Gastrocnemius medialis (tissue), 4 donors: ENCODE measurements around the gene INPP4B.

Experiments used
- CTCF ChIP-seq, 5 experiments: fragments of 450-650 bp in 3 of 5; fragments of 200-600 bp in 2 of 5; sonication (generic) in 2 of 5; IDR thresholded peaks in 4 of 5; conservative IDR thresholded peaks in 1 of 5; 1 replicate in 4 of 5; 2 replicates in 1 of 5; pipeline ENCODE4 v1.5.1; 2016 to 2019; ENCODE audit warnings: antibody characterized with exemption in 5 of 5, mild to moderate bottlenecking in 3 of 5, moderate library complexity in 3 of 5
- POLR2A ChIP-seq, 2 donors: fragments of 450-650 bp; IDR thresholded peaks; one replicate each; pipeline ENCODE4 v1.6.1; 2017; ENCODE audit warnings: antibody characterized with exemption in 2 of 2, mild to moderate bottlenecking in 2 of 2, moderate library complexity in 2 of 2

GRCh38 chr4:142354041-142354440 is 492.1 kb downstream of the INPP4B start:
- TF ChIP-seq POLR2A (IDR thresholded peaks at IDR 0.05) (no peak), CTCF (IDR thresholded peaks at IDR 0.05 in 4 of 5, conservative IDR thresholded peaks at IDR 0.05 in 1 of 5) (no peak)
